Ureter (tissue), 1 donor: ENCODE data around the gene CNFN. TPM values are rescaled to one million over a fixed set of nuclear protein-coding genes. Genes with fewer than 3 reads are reported as not detected.

Source experiments
- DNase-seq: peaks from one replicate; pipeline ENCODE4 v3.0.0-alpha.2; 2020; ENCODE audit warnings: low spot score
- total RNA-seq: library from RNA; stranded (reverse); gene quantifications from one replicate; pipeline ENCODE4 v1.2.4, GENCODE V29; 2023
- donor health status: DM: yes; HTN: yes; CAD: no.

The CNFN gene
- total RNA-seq, 1 donor from 2014 or later: 5.3 TPM

DNA sequence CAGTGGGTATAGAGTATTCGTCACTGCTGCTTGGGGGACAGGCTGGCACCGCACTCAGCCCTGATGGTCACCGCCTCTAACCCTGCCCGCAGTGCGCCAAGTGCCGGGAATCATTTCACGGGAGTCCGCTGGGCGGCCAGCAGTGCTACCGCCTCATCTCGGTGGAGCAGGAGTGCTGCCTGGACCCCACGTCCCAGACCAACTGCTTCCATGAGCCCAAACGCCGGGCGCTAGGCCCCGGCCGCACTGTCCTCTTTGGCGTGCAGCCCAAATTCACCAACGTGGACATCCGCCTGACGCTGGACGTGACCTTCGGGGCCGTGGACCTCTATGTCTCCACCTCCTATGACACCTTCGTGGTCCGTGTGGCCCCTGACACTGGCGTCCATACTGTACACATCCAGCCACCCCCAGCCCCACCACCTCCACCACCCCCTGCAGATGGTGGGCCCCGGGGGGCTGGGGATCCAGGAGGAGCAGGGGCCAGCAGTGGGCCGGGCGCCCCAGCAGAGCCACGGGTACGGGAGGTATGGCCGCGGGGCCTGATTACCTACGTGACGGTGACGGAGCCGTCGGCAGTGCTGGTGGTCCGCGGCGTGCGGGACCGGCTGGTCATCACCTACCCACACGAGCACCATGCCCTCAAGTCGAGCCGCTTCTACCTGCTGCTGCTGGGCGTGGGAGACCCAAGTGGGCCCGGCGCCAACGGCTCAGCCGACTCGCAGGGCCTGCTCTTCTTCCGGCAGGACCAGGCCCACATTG is 14.5 kb downstream of the CNFN start:
- DNase-seq: no peak

DNA sequence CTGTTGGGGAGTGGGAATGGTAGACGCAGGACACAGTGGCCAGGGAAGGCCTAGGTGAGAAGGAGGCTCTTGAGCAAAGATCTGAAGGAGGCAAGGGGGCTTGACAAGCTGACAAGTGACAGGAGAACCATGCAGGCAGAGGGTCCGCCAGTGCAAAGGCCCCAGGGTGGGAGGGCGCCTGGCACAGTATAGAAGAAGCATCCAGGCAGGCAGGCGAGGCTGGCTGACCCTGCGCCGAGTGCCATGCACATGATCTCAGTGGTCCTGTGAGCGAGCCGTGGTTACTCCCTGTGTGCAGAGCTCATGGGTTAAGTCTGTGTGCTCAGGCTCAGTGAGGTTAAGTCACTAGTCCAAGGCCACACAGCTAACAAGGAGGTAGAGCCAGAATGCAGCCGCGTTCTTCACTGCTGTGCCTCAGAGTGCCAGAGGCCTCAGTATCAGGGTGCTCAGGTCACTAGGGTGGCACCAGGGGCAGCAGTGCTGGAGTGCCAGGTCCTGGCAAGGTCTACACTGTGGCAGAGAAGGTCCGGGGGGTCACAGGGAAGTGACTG is 15.2 kb downstream of the CNFN start:
- DNase-seq: no peak

DNA sequence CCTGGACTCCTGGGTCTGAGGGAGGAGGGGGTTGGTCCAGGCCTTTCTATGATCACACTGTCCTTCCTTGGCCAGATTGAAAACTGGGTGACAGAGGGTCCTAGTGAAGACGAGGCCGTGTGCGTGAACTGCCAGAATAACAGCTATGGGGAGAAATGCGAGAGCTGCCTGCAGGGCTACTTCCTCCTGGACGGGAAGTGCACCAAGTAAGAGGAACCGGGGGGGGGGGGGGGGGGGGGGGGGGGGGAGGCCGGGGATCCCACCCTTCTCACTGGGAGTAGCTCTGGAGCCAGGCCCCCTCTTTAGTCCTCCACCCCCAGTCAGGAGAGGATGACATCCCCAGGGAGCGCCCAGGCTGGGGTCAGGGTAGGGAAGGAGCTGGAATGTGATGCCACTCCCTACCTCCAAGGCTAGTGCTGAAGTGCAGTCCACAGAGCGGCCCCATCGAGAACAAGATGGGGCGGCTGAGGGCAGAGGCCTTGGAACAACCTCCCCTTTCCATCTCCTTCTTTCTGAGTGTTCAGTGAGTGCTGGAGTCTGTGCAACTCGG is 19.4 kb downstream of the CNFN start:
- no peak for DNase-seq

DNA sequence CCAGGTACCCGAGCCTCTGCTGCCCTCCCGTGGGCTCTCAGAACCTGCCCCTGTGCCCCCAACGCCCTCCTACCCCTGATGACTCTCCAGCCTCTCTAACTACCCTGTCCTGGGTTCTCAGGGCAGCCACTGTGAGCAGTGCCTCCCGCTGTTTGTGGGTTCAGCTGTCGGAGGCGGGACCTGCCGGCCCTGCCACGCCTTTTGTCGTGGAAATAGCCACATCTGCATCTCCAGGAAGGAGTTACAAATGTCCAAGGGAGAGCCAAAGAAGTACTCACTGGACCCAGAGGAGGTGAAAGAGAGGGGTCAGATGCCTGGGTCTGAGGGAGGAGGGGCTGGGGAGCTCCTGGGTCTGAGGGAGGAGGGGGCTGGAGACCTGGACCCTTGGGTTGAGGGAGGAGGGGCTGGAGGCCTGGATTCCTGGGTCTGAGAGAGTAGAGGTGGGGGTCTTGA is 20.0 kb downstream of the CNFN start:
- no peak for DNase-seq

DNA sequence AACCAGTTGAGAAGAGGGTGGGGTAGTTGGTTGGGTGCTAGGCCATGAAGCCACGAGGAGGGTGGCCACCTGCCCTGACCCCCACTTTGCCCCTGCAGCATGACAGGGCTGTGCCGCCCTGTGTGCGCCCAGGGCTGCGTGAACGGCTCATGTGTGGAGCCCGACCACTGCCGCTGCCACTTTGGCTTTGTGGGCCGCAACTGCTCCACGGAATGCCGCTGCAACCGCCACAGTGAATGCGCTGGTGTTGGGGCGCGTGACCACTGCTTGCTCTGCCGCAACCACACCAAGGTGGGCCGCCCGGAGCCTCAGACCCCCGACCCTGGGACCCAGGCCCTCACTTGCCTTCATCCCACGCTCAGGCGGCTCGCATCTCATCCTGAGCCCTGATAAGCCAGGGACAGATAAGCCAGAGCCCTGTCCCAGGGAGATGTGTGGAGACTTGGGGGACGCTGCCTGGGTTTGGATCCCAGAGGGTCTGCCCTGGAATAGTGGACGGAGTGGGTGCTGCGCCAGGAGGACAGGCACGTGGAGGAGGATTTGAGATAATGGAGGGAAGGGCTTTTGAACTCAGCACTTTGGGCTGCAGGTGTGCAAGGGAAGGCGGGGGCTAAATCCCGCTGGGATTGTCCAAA is 20.5 kb downstream of the CNFN start:
- no peak for DNase-seq

DNA sequence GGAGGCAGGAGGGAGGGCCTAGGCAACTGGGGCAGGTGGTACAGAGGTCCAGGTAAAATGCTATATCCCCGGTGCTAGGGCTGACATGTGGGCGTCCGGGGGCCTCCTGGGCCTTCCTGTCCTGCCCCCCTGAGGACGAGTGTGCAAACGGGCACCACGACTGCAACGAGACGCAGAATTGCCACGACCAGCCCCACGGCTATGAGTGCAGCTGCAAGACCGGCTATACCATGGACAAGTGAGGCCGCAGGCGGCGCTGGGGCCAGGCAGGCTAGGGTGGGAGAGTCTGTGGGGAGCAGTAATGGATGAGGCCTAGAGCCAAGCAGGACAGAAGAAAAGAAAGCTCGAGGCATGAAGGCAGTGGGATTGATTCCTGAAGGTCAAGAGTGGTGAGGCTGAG is 21.3 kb downstream of the CNFN start:
- DNase-seq: no peak

DNA sequence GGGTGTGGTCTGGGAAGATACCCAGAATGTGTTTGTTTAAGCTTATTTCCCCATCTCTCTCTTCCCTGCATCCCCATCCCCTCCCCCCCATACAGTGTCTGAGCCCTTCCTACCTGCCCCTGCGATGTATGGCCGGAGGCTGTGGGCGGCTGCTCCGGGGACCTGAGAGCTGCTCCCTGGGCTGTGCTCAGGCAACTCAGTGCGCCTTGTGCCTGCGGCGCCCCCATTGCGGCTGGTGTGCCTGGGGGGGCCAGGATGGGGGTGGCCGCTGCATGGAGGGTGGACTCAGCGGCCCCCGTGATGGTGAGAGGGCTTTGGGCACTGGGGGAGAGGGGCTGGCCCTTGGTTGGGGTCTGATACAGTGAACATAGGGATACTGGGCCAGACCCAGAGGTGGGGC is 21.7 kb downstream of the CNFN start:
- DNase-seq: no peak

DNA sequence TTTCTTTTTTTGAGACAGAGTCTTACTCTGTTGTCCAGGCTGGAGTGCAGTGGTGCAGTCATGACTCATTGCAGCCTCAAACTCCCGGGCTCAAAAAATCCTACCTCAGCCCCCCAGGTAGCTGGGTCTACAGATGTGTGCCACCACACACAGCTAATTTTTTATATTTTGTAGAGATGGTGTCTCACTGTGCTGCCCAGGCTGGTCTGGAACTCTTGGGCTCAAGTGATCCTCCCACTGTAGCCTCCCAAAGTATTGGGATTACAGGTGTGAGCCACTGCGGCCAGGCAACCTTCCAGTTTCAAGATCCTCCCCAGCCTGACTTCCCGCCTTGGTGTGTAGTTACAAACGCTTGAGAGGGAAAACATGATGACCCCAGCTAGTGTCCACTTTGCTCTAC is 22.2 kb downstream of the CNFN start:
- no peak for DNase-seq

DNA sequence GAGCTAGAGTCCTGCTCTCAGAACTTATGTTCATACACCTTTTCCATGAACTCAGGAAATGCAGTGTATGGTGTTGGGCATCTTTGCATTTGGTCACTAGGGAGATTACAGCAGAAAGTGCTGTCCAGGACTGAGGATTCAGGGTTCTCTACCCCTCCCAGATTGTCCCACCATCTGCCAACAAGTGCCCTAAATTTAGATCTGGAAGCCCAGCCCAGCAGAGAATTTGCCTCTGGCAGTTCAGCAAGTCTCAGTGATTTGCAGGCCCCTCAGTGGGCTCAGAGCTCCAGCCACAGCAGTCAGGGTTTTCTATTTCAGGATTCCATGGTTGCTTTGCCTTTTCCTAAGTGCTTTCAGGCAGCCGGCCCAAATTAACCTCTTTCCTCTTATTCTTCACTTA is 23.4 kb downstream of the CNFN start:
- DNase-seq: no peak

DNA sequence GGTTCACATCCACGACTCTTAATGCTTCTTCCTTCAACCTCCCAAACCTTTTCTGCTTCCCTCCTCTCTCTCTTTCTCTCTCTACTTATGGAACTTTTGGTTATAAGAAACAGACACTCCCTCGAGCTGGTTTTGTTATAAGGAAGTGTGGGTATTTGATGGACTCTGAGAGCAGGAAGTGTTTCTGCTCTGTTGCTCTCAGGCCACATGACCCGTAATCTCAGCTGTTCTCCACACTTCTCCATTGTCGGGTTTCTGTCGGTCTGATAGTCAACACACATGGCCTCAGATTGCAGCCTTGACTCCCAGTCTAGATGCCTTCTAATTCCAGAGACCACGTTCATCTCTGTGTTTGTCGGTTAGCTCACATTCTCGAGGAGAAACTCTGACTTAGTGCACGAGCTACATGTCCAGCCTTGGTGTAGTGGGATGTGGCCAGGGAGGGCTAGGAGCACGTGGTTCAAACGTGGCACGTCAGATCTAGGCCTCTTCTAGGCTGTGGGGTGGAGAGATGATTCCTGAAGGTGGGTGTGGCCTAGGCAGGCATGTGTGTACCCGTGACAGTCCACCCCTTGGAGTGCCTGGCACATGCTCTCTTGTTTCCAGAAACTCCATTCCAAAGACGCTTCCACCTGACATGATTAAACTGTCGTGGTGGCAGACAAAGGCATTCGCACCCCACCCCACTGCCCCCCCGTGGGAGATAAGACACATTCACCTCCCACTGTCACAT is 26.3 kb downstream of the CNFN start:
- no peak for DNase-seq

DNA sequence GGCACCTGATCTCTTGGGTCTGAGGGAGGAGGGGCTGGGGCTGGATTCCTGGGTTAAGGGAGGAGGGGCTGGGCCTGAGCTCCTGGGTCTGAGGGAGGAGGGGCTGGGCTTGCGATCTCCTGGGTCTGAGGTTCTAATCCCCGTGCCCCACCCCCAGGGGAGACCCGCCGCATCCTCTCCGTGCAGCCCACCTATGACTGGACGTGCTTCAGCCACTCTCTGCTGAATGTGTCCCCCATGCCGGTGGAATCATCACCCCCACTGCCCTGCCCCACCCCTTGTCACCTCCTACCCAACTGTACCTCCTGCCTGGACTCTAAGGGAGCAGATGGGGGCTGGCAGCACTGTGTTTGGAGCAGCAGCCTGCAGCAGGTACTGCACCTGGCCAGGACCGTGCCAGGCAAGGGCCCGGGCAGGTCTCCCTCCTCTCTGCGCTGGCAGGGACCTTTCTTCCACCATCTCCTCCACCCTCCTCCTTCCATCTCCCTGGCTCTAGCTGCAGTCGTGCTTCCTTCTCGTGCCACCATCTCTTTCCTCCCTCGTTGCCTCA is 27.1 kb downstream of the CNFN start:
- no peak for DNase-seq

DNA sequence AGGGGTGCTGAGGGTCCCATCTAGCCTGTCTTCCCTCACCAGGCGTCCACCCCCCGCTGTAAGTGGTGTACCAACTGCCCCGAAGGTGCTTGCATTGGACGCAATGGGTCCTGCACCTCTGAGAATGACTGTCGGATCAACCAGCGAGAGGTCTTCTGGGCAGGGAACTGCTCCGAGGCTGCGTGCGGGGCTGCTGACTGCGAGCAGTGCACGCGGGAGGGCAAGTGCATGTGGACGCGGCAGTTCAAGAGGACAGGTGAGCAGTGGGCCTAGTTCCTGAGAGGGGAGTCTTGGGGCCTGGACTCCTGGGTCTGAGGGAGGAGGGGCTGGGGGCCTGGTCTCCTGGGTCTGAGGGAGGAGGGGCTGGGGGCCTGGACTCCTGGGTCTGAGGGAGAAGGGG is 27.8 kb downstream of the CNFN start:
- DNase-seq: no peak

DNA sequence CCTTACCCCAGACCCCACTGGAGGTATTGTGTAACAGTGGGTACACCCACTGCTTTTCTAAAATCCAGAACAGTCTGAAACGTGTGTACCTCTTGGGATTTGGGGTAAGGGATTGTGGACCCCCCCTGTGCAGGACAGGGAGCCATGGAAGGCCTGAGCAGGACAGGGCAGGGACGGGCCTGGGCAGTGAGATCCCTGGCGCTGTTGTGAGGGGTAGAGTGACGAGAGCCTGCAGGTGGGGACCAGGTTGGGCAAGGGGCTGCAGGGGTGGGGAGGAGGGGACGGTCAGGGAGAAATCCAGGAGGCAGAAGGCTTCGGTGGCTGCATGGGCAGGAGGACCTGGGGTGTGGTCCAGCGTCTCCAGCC is 28.6 kb downstream of the CNFN start:
- DNase-seq: no peak

DNA sequence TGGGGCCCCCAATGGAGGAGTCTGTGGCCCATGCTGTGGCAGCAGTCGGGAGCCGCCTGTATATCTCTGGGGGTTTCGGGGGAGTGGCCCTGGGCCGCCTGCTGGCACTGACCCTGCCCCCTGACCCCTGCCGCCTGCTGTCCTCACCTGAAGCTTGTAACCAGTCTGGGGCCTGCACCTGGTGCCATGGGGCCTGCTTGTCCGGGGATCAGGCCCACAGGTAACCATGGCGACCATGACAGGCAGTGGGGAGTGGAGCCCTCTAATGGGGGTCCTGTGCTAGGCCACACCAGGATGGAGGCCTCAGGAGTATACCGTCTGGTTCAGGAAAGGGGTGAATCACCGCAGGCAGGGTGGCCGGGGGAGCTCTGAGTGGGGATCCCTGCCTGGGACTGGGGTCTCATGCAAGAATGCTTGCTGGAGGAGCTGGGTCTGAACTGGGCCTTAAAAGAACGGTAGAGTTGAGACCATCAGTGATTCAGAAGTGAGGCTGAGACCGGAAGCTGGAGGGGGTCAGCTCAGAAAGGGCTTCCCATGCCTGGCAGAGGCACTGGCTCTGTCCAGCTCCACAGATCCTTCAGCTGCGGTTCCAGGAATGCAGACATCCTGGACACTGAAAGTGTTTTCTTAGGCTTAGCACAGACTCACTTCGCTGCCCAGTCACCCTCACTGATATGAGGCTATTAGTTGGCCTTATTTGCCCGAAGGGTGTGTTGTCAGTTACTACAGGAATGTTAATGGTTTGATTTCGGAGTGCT is 29.1 kb downstream of the CNFN start:
- no peak for DNase-seq

DNA sequence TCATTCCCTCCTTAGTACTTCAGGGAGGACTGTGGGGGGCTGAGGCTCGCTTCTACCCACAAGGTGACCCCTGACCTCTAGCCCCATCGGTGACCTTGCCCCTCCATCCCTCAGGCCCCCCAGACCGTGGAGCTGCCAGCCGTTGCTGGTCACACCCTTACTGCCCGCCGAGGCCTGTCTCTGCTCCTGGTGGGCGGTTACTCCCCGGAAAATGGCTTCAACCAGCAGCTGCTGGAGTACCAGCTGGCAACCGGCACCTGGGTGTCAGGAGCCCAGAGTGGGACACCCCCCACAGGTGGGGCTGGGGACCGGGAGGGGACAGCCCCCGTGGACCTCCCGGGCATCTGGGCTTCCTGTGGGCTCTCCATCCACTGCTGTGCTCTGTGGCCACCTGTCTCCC is 32.8 kb downstream of the CNFN start:
- no peak for DNase-seq

DNA sequence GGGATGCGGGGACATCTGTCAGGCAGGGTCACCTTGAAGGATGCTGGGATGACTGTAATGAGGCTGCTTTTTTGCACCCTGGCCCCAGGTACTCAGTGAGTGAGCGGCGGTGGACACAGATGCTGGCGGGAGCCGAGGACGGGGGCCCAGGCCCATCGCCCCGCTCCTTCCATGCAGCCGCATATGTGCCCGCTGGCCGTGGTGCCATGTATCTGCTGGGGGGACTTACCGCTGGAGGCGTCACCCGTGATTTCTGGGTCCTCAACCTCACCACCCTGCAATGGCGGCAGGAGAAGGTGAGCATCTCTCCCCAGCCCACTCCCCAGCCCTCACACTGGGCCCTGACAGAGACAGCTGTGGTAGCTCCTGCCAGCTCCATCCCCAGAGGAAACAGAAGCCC is 33.4 kb downstream of the CNFN start:
- no peak for DNase-seq

DNA sequence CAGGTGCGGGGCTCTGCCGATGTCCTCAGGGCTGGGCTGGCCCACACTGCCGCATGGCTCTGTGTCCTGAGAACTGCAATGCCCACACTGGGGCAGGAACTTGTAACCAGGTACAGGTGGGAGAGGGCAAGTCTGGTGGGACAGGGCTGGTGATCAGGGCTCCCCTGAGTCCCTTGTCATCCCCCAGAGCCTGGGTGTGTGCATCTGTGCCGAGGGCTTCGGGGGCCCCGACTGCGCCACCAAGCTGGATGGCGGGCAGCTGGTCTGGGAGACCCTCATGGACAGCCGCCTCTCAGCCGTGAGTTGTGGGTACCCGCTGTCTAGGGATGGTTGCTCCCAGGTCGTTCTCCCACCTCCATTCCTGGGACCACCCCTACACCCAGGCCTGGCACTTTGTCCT is 34.2 kb downstream of the CNFN start:
- no peak for DNase-seq

DNA sequence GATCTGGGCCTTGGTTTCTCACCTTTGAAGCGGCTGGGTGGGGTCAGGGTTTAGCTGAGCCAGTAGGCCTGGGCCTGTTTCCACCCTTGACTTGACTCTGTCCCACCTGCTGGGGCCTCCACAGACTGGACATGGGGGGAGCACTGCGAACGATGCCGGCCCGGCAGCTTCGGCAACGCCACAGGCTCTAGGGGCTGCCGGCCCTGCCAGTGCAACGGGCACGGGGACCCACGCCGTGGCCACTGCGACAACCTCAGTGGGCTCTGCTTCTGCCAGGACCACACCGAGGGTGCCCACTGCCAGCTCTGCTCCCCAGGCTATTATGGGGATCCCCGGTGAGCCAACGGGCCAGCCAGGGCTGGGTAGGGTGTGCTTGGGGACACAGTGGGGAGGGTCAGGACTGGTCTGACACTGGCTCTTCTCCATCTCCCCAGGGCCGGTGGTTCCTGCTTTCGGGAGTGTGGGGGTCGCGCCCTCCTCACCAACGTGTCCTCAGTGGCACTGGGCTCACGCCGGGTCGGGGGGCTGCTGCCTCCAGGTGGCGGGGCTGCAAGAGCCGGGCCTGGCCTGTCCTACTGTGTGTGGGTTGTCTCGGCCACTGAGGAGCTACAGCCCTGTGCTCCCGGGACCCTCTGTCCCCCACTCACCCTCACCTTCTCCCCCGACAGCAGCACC is 36.6 kb downstream of the CNFN start:
- no peak for DNase-seq

DNA sequence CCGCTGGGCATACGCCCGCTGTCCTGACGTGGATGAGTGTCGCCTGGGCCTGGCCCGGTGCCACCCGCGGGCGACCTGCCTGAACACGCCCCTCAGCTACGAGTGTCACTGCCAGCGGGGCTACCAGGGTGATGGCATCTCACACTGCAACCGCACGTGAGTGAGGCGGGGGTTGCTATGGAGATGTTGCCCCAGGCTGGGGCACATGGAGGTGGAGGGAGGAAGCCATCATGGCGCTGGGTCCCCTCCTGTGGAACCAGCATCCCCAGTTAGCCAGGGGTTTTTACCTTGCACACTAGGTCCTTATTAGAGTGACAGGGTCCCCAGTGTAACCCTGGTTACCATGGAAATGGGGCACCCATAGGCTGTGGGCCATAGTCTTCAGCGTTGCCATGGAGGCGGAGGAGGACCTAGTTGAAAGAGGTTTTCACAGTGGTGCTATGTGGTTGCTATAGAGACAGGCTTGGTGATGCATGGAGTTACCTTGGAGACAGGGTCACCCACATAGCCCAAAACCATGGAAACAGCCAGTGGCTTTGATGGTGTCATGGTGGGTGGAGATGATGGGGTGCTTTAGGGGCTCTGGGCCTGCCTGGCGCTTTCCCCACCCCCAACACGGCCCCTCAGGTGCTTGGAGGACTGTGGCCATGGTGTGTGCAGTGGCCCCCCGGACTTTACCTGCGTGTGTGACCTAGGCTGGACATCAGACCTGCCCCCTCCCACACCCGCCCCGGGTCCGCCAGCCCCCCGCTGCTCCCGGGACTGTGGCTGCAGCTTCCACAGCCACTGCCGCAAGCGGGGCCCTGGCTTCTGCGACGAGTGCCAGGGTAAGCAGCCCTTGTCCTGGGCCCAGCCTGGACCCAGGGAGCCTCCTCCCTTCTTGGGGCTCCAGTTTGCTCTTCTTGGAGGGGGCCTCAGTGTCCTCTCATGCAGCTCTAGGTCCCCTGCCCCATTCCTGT is 37.5 kb downstream of the CNFN start:
- peak; percentile 57 for DNase-seq
